Left colon (tissue), 2 donors: ENCODE results near the gene SKOR1. TPM values are rescaled to one million over a fixed set of nuclear protein-coding genes. Genes with fewer than 3 reads are reported as not detected.

Experiments used
- ATAC-seq: fragments of 200-7000 bp; cut with Tn5 transposase; one replicate; pipeline ENCODE4 v1.9.1; 2020; ENCODE audit warnings: mild to moderate bottlenecking, moderate library complexity
- DNase-seq, 2 donors: peaks; one replicate each; pipeline ENCODE4 v3.0.0-alpha.2; 2020
- intact Hi-C, 2 donors: fragments of 100-400 bp; cut with DNase I in 1 of 2; cut with micrococcal nuclease in 1 of 2; formaldehyde crosslinking; loops; one replicate each; pipeline versions ENCODE4 v1.11.2 to v1.14.0; 2022; cut with DNase I, micrococcal nuclease
- total RNA-seq, 2 donors: library from RNA; stranded (reverse); fragmentation: NEBNext Ultra II Directional; extraction: Animal tissue kit (Norgen Biotek cat#: 25700); gene quantifications; one replicate each; pipeline ENCODE4 v1.2.1, GENCODE V29; 2021
- donor health status: DM: no; HTN: no; CAD: no.
- donor health status: DM: yes; HTN: yes; CAD: no.

Gene SKOR1
- total RNA-seq, 2 donors from 2014 or later: 0.47 to 0.49 TPM

- intact Hi-C loops: loop anchor here in 1 of 2 donors (10.0 kb wide), 2 partner anchors 189 to 349 kb away; partner anchors contain the start of gene PIAS1
- DNase-seq (no peak), ATAC-seq (no peak)
Measured at GRCh38 chr15:67865331-67865730, 40.0 kb downstream of the SKOR1 start.

GRCh38 chr15:67865766-67866165 is 40.5 kb downstream of the SKOR1 start:
- DNase-seq (no peak), ATAC-seq (no peak)
- intact Hi-C loops: loop anchor here in 1 of 2 donors (10.0 kb wide), 2 partner anchors 189 to 349 kb away; partner anchors contain the start of gene PIAS1

- no peak for DNase-seq
- intact Hi-C loops: loop anchor here in 1 of 2 donors (10.0 kb wide), 2 partner anchors 185 to 345 kb away; partner anchors contain the start of gene PIAS1
Measured at GRCh38 chr15:67869701-67870100, 44.4 kb downstream of the SKOR1 start.

GRCh38 chr15:67870868-67871408 is 45.6 kb downstream of the SKOR1 start:
- DNase-seq: no peak

More at GRCh38 chr15:67869701-67870100, 44.4 kb downstream of the SKOR1 start:
- no peak for ATAC-seq

GRCh38 chr15:67873777-67874176 is 48.5 kb downstream of the SKOR1 start:
- intact Hi-C loops: no loop called here
- no peak for DNase-seq
- ATAC-seq: no peak

More at GRCh38 chr15:67870868-67871408, 45.6 kb downstream of the SKOR1 start:
- intact Hi-C loops: no loop called here
- no peak for ATAC-seq

- no peak for DNase-seq
- intact Hi-C loops: no loop called here
- no peak for ATAC-seq
Measured at GRCh38 chr15:67878712-67879206, 53.5 kb downstream of the SKOR1 start.

- no peak for DNase-seq
- no peak for ATAC-seq
- intact Hi-C loops: no loop called here
Measured at GRCh38 chr15:67879440-67880129, 54.3 kb downstream of the SKOR1 start.

GRCh38 chr15:67880651-67881182 is 55.4 kb downstream of the SKOR1 start:
- ATAC-seq (no peak), DNase-seq (peak in 1 of 2 donors; percentile 21)
- intact Hi-C loops: no loop called here

GRCh38 chr15:67882487-67883233 is 57.4 kb downstream of the SKOR1 start:
- ATAC-seq (no peak), DNase-seq (no peak)

GRCh38 chr15:67883234-67883773 is 58.0 kb downstream of the SKOR1 start:
- no peak for ATAC-seq
- DNase-seq: no peak
- intact Hi-C loops: no loop called here

More at GRCh38 chr15:67882487-67883233, 57.4 kb downstream of the SKOR1 start:
- intact Hi-C loops: no loop called here

GRCh38 chr15:67884009-67884408 is 58.7 kb downstream of the SKOR1 start:
- no peak for ATAC-seq

More at GRCh38 chr15:67884009-67884408, 58.7 kb downstream of the SKOR1 start:
- no peak for DNase-seq
- intact Hi-C loops: no loop called here

Other genes starting within 250 kb of the SKOR1 start
- gene RNU6-1, start 14.5 kb downstream of the SKOR1 start, total RNA-seq: not detected
- 10 to 100 TPM; 33.9 to 35.5 TPM for gene PIAS1, start 228.8 kb downstream of the SKOR1 start, total RNA-seq